GM04504 (cell line): ENCODE data around the gene MRPL20.
"Not testable (repeated sequence)": the region's sequence is repeated elsewhere in the genome, so short reads cannot be mapped to it uniquely, and the experiment has no call there.

Experiments
- DNase-seq: peaks from one replicate; pipeline ENCODE4 v3.0.0-alpha.2; 2012; ENCODE audit warnings: low read depth

The MRPL20 gene

DNA sequence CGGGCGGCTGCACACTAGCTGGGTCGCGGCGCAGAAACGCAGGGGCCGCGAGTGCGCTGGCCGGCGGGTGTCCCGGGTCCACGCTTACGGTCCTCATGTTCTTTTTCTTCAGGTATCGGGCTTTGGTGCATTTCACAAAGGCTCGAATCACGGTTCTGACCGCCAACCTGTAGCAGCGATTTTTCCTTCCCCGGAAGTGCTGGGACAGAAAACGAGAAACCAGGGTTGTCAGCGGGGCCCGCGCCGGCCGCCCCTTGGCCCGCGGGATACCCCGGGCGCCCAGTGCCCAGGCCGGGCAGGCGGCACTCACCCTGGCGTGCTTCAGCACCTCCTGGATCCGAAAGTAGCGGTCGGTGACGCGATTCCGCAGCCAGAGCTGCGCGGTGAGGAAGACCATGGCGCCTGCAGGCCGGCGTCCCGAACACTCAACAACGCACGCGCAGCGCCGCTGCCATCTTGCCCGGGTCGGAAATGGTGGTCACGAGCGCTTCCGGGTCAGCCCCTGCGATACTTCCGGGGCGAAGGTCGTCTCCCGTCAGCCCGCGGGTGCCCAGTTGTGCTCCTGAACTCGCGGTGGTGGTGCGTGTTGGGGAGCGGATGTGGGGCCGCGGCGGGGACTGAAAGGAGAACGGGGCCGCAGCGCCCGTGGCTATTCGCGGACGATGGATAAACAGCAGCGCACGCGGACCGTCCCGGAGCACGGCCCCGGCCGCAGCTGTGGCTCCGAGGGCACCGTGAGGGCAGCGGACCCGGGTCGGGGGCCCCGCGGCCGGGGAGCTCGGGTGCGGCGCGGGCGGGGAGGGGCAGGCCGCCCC, at the start of gene MRPL20:
TSS of gene MRPL20 (minus strand) at position 473 of the 815 bp plus-strand sequence. CDS start at position 397, 76 bp downstream.
- DNase-seq, result peak; percentile 76

DNA sequence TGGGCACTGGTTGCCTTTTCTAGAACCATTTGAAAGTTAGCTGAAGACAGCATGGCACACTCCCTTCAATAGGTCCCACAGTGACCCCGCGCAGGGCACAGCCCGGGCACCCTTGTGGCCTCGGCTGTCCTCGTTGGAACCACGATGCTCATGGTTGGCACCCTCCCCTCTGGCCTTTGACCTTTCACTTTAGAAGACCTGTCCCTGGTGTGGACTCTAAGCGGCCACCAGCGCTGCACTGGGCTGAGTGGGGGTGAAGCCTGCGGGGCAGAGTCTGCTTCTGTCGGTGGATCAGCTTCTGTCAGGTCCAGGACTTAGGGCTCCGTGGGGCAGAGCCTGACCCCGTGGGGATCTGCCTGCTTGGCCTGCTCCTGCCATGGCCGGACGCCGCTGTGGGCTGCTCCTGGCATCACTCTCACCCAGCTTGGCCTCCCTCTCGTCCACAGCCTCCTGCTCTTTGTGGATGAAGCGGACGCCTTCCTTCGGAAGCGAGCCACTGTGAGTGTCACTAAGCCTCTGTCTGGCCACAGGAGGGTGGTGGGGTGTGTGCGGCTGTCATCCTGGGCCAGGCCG, 49.7 kb upstream of the MRPL20 start:
- DNase-seq, result not testable (repeated sequence)

GRCh38 chr1:1455934-1456333, 48.8 kb upstream of the MRPL20 start:
- DNase-seq, result not testable (repeated sequence)

GRCh38 chr1:1455366-1455884, 48.3 kb upstream of the MRPL20 start:
- no peak for DNase-seq

DNA sequence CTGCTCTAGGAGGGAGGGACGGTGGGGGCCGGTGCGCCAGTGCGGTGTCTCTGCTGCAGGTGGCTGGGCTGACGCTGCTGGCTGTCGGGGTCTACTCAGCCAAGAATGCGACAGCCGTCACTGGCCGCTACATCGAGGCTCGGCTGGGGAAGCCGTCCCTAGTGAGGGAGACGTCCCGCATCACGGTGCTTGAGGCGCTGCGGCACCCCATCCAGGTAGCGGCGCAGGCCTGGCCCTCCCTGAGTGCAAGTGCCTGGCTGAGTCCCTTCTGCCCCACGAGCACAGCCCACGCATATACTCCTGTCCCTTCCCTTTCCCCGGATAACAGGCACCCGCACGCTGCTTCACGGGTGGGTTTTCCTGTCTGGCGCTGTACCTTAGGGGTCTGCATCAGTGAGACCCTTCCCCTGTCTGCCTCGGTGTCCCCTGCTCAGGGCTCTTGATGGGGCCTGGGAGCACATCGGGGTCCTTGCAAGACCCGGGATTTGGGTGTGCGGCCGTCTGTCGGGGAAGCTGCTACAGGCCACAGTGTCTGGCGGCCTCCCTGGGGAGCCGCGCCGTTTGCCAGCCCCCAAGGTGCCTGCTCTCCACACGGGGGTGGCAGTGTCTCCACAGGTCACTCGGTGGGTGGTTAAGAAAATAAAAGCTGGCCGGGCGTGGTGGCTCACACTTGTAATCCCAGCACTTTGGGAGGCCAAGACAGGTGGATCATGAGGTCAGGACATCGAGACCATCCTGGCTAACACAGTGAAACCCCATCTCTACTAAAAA, 47.4 kb upstream of the MRPL20 start:
- DNase-seq, result not testable (repeated sequence)

- DNase-seq, result no peak
Observed at GRCh38 chr1:1452882-1453281, 45.8 kb upstream of the MRPL20 start.

- DNase-seq, result not testable (repeated sequence)
Observed at GRCh38 chr1:1452365-1452739, 45.3 kb upstream of the MRPL20 start.

GRCh38 chr1:1451696-1452364, 44.7 kb upstream of the MRPL20 start:
- no peak for DNase-seq

DNA sequence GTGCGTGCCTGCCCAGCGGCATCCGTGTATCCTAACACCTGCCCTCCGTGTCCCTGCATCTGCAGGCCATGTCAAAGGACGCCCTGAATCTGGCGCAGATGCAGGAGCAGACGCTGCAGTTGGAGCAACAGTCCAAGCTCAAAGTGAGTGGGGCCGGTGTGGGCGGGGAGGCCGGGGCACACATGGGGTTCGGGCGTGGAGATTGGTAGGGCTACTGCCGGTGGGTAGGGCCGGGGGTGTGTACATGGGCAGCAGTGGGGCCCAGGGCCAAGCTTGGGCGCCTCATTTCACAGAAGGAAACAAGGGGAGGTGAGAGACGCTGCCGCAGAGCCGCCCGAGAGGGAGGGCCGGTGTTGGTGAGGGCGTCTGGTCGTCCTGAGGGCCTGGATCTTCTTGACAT, 43.5 kb upstream of the MRPL20 start:
- DNase-seq, result not testable (repeated sequence)

DNA sequence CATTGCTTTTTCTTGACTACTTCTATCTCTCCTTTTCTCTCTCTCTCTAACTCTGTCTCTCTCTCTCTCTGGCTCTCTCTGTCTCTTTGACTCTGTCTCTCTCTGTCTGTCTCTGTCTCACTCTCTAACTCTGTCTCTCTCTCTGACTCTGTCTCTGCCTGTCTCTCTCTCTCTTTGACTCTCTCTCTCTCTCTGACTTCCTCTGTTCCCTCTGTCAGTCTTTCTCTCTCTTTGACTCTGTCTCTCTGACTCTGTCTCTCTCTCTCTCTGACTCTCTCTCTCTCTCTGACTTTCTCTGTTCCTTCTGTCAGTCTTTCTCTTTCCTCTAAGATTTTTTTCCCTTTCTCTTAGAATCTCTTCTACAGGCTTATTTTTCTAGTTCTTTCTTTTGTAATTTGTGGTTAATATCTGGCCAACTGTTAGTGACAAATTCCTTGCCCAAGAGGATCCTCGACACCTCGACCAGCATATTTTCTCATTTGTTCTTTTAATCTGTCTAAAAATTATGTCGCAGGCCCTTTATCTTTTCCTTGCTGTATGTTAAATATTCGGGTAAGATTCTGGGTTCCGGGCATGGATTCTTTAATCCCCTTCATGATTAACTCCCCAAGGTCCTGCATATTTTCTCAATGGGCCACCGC, 42.1 kb upstream of the MRPL20 start, which contains the start of gene ATAD3C:
TSS of gene ATAD3C (plus strand) at position 591 of the 641 bp plus-strand sequence. CDS start 995 bp downstream, outside the sequence.
- no peak for DNase-seq

- DNase-seq, result not testable (repeated sequence)
Observed at GRCh38 chr1:1446631-1447030, 39.5 kb upstream of the MRPL20 start.

DNA sequence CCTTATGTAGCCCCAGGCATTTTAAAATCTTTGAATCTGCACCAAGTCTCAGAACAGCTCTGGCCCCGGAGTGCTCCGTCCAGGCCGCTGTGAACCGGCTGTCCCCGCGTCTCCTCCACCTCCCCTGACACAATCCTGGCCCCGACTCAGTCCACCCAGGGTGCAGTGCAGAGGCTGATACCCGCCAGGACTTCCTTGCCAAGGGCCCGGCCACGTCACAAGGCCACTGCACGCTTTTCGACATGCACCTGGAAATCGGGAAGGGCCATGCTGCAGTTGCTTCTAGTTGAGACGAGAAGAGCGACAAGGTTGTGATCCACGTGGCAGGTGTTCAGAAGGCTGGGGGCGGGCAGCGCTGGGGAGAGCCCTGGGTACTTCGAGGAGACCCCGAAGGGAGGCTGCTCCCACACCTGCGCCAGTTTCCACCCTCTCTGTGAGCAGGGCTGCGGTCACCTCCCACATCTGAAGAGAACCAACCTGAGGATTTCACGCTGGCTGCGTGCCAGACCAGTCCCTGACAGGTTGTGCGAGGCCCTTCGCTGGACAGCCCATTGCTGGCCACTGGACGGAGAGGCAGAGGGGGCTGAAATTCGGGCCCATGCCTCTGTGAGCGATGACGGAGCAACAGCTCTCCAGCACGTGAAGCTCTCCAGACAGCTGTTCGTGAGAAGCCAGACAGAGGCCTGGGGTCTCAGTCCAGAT, 35.1 kb upstream of the MRPL20 start:
- DNase-seq, result no peak

DNA sequence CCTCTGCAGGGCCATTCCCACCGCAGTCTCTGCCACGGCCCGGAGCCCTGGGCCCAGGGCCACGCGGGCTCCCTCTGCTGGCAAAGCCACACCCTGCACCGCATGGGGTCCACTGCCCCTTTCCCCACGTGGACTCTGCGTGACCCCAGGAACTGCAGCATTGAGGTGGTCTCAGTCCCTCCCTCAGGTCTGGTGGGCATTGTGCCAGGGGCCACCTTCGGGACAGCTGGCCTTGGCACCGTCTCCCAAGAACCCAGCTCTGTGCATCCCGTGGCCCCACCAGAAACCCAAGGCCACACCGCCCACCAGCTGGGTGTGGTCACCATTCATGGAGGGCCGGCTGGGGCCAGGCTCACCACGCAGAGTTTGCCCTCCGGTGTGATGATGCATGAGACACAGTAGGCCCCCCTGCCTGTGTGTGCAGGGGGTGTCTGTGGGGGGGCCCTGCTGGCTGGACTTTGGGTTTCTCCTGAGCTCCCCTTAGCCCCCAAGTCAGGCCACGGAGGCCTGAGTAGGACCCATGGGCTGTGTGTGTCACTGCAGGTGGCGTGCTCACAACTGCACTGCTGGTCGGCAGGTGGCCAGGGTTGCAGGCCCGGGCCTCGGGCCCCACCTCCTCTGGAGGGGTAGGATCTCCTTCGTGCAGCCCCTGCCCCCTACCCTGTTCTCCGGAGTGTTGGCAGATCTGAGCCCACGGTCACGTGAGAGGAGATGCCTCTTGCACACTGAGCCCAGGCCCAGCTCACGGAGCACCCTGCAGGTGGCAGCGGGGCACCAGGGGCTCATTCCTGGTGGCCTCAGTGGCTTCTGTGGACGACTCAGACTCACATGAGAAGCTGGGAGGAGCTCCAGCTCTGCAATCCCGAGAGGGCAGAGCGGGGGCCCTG, 34.2 kb upstream of the MRPL20 start:
- no peak for DNase-seq

DNA sequence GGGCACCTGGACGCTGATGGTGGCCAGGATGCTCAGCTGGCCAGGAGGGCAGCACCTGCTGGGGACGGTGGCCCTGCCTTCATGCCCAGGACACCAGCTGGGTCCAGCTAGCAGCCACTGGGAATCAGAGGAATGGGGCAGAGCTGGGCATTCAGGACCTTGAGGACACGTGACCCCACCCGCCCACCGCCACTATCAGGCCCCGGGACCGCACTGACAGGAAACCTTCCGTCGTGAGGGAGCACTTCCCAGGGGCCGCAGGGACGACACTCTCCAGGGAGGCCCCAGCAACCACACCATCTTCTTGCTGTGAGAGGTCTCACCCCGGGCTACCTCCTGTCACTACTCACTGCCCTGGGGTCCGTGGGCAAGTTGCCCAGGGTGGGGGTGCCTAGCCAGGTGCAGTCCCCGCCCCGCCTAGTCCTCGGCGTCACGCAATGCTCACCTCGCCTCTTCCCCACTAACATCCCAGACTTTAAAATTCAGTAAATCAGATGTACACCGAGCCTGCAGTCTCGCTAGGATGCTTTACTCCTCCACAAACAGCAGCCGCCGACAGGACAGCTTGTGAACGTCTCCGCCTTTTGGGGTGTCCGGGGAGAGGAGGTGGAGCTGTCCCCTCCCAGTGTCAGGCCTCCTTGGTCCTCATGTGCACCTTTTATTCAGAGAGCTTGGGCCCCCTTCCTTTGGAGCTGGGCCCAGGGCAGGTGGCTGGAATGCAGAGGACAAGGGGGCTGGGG, 33.3 kb upstream of the MRPL20 start:
- DNase-seq, result no peak

DNA sequence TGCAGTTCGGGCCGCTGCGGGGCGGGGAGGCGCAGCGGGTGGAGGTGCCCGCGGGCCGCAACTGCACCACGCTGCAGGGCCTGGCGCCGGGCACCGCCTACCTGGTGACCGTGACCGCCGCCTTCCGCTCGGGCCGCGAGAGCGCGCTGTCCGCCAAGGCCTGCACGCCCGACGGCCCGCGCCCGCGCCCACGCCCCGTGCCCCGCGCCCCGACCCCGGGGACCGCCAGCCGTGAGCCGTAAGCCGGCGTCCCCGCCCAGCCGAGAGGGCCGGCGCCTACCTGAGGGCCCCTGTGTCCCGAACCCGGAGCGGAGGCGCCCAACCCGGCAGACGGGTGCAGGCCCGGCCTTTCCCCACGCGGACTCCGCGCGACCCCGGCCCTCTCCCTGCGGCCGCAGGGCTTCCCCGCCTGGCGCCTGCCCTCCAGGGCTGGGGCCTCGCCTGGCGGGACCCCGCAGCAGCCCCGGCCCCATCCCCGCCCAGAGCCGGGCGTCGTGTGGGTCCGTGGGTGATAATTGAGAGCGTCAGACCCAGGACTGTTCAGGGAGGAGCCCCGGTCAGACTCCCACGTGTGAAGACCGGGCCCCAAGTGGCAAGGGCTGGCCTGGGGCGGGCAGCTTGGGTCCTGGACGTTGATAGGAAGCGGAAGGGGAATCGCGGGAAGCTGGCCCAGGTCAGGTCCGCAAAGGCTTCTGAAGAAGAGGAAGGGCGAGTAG, 32.6 kb upstream of the MRPL20 start:
- no peak for DNase-seq

DNA sequence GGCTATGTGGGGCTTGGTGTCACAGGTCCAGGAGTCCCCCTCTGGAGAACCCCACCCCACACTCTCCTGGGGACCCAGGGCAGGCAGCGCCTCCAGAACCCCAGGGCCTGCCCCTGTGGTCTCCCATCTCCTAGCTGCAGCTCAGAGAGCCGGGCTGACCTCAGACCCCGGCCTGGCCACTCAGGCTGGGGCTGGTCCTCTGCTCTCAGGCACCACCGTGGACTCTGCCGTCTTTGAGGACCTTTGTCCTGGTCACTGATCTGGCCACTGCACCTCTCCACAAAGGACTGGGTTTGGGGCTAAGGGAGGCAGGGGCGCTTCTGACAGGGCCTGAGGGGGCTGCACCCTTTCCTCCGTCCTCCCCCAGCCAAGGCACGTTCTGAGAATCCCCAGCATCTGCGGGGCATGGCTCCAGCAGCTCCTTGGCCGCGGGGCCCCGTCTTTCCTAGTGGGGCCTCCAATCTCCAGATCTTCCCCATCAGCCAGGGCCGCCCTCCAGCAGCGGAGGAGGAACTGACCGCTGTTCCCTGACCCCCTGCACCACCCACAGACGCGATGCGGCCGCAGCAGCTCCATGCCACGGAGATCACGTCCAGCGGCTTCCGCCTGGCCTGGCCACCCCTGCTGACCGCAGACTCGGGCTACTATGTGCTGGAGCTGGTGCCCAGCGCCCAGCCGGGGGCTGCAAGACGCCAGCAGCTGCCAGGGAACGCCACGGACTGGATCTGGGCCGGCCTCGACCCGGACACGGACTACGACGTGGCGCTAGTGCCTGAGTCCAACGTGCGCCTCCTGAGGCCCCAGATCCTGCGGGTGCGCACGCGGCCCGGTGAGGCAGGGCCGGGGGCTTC, 31.7 kb upstream of the MRPL20 start:
- no peak for DNase-seq

GRCh38 chr1:1437904-1438376, 30.8 kb upstream of the MRPL20 start:
- no peak for DNase-seq
